K562 (cell line): Measurements from ENCODE around the gene ABCB6. TPM values are rescaled to one million over a fixed set of nuclear protein-coding genes. Genes with fewer than 3 reads are reported as not detected.

Experiments used
- ATAC-seq: fragments of 200-7000 bp; cut with Tn5 transposase; 3 replicates; pipeline ENCODE4 v1.9.1; 2020; ENCODE audit warnings: moderate library complexity
- BruUV-seq: library from RNA; stranded (reverse); fragments of 400-500 nt; replicated peaks from 2 replicates; lab custom pipeline; 2021; lab: Mats Ljungman, UMichigan
- CTCF ChIA-PET: fragments of 300-600 bp; formaldehyde crosslinking; extraction: SDS; loops from one replicate; lab custom pipeline; 2021; ENCODE audit warnings: low intra/inter-chr PET ratio; lab: Yijun Ruan, JAX
- POLR2A ChIA-PET: fragments of 300-600, 350-650 bp; sonication (Branson Sonifier 250); formaldehyde crosslinking; extraction: SDS; loops from one replicate; lab custom pipeline; 2021; ENCODE audit warnings: antibody characterized with exemption, inconsistent platforms; lab: Yijun Ruan, JAX
- DNase-seq, 4 experiments: peaks; one replicate each; pipeline versions ENCODE4 v3.0.0 to v3.0.0-alpha.2; 2011 to 2018; ENCODE audit warnings: low spot score in 3 of 4, mixed read lengths in 3 of 4; ENCODE audit errors: extremely low read depth in 1 of 4
- FAIRE-seq: peaks from 2 replicates; lab custom pipeline; 2011; peaks lifted over from hg19 to GRCh38; lab: Jason Lieb, UNC
- H2AFZ ChIP-seq: 2 replicates; pipeline ENCODE4 v1.6.0; 2011; ENCODE audit warnings: low read depth, low read length, control low read depth, inconsistent platforms
- H3K27ac ChIP-seq: fragments of 200-600 bp; 3 replicates; pipeline ENCODE4 v1.8.0; 2011; ENCODE audit warnings: low read depth, mild to moderate bottlenecking, control low read depth, inconsistent platforms, low read length, moderate library complexity, mixed read lengths; ENCODE audit errors: extremely low read depth
- H3K27me3 ChIP-seq, 2 experiments: fragments of 300-600 bp in 1 of 2; 2 replicates in 1 of 2; 3 replicates in 1 of 2; pipeline versions ENCODE4 v1.6.0 to v1.8.0; 2011; ENCODE audit warnings: inconsistent platforms in 2 of 2, low read length in 2 of 2, mild to moderate bottlenecking in 1 of 2, mixed read lengths in 1 of 2, moderate library complexity in 1 of 2; ENCODE audit not compliant: control insufficient read depth in 2 of 2, insufficient read depth in 2 of 2
- H3K36me3 ChIP-seq: fragments of 300-600 bp; 3 replicates; pipeline ENCODE4 v1.8.0; 2011; ENCODE audit warnings: mild to moderate bottlenecking, low read length, inconsistent platforms; ENCODE audit not compliant: control insufficient read depth, insufficient read depth
- H3K4me1 ChIP-seq, 2 experiments: fragments of 200-600 bp in 1 of 2; replicated peaks in 1 of 2; 2 replicates in 1 of 2; 3 replicates in 1 of 2; pipeline versions ENCODE4 v1.5.1 to v1.8.0; 2011; ENCODE audit warnings: inconsistent platforms in 2 of 2, low read length in 2 of 2, mild to moderate bottlenecking in 1 of 2, mixed read lengths in 1 of 2, moderate library complexity in 1 of 2; ENCODE audit not compliant: control insufficient read depth in 2 of 2, insufficient read depth in 2 of 2
- H3K4me2 ChIP-seq: 2 replicates; pipeline ENCODE4 v1.6.1; 2011; ENCODE audit warnings: low read length, control low read depth, inconsistent platforms, mixed read lengths; ENCODE audit not compliant: insufficient read depth
- H3K4me3 ChIP-seq: fragments of 200-600 bp; sonication (generic), shearing (Covaris generic); 2 replicates; pipeline ENCODE4 v1.5.1; 2016; ENCODE audit warnings: control low read depth, inconsistent platforms
- H3K79me2 ChIP-seq: fragments of 200-600 bp; 3 replicates; pipeline ENCODE4 v1.8.0; 2011; ENCODE audit warnings: low read length, inconsistent platforms; ENCODE audit not compliant: control insufficient read depth, insufficient read depth
- H3K9ac ChIP-seq, 2 experiments: 2 replicates each; pipeline versions ENCODE4 v1.6.0 to v1.6.1; 2011; ENCODE audit warnings: low read depth in 2 of 2, low read length in 2 of 2, control low read depth in 1 of 2, inconsistent platforms in 1 of 2, mild to moderate bottlenecking in 1 of 2, mixed read lengths in 1 of 2; ENCODE audit not compliant: insufficient read depth in 1 of 2
- H3K9me1 ChIP-seq: one replicate; pipeline ENCODE4 v1.6.0; 2011; ENCODE audit warnings: inconsistent platforms, mild to moderate bottlenecking, low read length, moderate library complexity; ENCODE audit not compliant: control insufficient read depth, insufficient read depth
- H3K9me3 ChIP-seq: replicated peaks from 2 replicates; pipeline ENCODE4 v1.5.1; 2011; ENCODE audit warnings: low read depth, low read length, inconsistent platforms; ENCODE audit not compliant: control insufficient read depth, insufficient read depth
- H4K20me1 ChIP-seq: replicated peaks from 2 replicates; pipeline ENCODE4 v1.6.1; 2011; ENCODE audit warnings: low read length, inconsistent platforms, mixed read lengths; ENCODE audit not compliant: control insufficient read depth, insufficient read depth
- HDAC3 ChIP-seq: fragments of 450-650 bp; IDR thresholded peaks from 2 replicates; pipeline ENCODE4 v1.6.1; 2018; ENCODE audit warnings: borderline replicate concordance, mild to moderate bottlenecking, moderate library complexity; ENCODE audit not compliant: partially characterized antibody
- NFIC ChIP-seq: fragments of 450-650 bp; IDR thresholded peaks from 2 replicates; pipeline ENCODE4 v1.6.1; 2017; ENCODE audit warnings: mild to moderate bottlenecking, inconsistent platforms
- RBM15 ChIP-seq: fragments of 200-400 bp; formaldehyde crosslinking; IDR thresholded peaks from 2 replicates; pipeline ENCODE4 v1.6.1; 2018; ENCODE audit warnings: mild to moderate bottlenecking, low read length, moderate library complexity; ENCODE audit not compliant: insufficient read depth
- TOE1 ChIP-seq, 2 experiments: fragments of 450-650 bp in 1 of 2; sonication (generic) in 1 of 2; formaldehyde crosslinking in 1 of 2; IDR thresholded peaks; 2 replicates each; pipeline versions ENCODE4 v1.7.1 to v1.8.0; 2016 to 2022; ENCODE audit warnings: borderline replicate concordance in 2 of 2, mild to moderate bottlenecking in 2 of 2, antibody characterized with exemption in 1 of 2, inconsistent platforms in 1 of 2, low read depth in 1 of 2, missing genetic modification reagents in 1 of 2, moderate library complexity in 1 of 2
- ZNF311 ChIP-seq: fragments of 250-450 bp; sonication (Bioruptor Pico); IDR thresholded peaks from 2 replicates; pipeline ENCODE4 v1.4.0; 2020; ENCODE audit warnings: mild to moderate bottlenecking, moderate library complexity
- in situ Hi-C: fragments of 300-500 bp; cut with MboI; formaldehyde crosslinking; loops from 4 replicates; pipeline ENCODE4 v1.15.0; 2018; ENCODE audit warnings: inconsistent platforms, mixed read lengths
- intact Hi-C: fragments of 100-400 bp; cut with micrococcal nuclease; formaldehyde crosslinking; loops from 2 replicates; pipeline ENCODE4 v1.14.2; 2022
- polyA plus RNA-seq, 8 experiments: library from polyadenylated mRNA; depleted of rRNA in 4 of 8; stranded (reverse) in 5 of 8; unstranded in 3 of 8; fragments of >200 nt; fragmentation: Nextera tagmentation in 2 of 8; fragmentation: Illumina TruSeq in 1 of 8; extraction: Ambion mirVana in 2 of 8; extraction: Trizol in 1 of 8; gene quantifications; 2 replicates each; pipeline versions ENCODE4 v1.2.1 to v1.2.3, GENCODE V29; 2011 to 2014; ENCODE audit warnings: inconsistent platforms in 1 of 8, missing spikeins in 1 of 8
- total RNA-seq, 7 experiments: library from RNA; depleted of rRNA in 6 of 7; stranded (reverse); fragments of >200 nt in 6 of 7; fragmentation: Illumina TruSeq in 2 of 7; extraction: Trizol in 2 of 7; gene quantifications; 2 replicates each; pipeline versions ENCODE4 v1.2.1 to v1.2.3, GENCODE V29; 2011 to 2021; ENCODE audit warnings: low replicate concordance in 1 of 7
- TF ChIP-seq, protein P1 (sequence below): sonication (generic); formaldehyde crosslinking; IDR thresholded peaks from 2 replicates; pipeline ENCODE4 v1.8.0; 2023; ENCODE audit warnings: missing genetic modification reagents, mild to moderate bottlenecking, borderline replicate concordance

ABCB6 gene
- total and polyA plus RNA-seq, 9 of the 15 experiments (the other 6 are each of a cell fraction or from before 2014, with no cell fraction given): 3.7 to 29.8 (median 16.8) TPM

DNA sequence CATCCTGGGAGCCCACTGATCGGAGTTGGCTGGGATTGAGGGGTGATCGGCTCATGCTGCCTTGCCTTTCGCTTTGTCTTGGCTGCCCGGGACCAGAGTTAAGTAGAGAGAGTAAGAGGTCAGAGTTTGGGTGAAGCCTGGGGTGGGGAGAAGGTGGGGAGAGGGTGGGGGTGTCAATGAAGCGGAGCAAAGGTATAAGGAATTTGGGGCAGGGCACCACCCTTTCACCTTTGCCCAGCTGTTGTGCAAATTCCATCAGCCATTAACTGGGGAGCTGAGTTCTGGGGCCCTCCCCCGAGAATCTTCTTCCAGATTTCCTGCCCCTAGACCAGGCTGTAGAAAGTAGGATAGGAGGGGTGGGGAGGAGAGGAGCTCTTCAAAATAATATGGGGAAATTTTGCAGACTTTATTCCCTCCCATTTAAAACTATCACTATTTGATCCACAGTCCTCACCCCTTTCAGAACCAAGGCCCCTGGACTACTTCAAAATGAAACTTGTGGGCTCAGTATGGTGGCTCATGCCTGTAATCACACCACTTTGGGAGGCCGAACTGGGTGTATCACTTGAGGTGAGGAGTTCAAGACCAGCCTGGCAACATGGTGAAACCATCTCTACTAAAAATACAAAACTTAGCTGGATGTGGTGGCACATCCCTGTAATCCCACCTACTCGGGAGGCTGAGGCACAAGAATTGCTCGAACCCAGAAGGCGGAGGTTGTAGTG, 48.7 kb downstream of the ABCB6 start, which contains the start of gene SLC23A3 (continued):
- TF ChIP-seq, protein P1, sequence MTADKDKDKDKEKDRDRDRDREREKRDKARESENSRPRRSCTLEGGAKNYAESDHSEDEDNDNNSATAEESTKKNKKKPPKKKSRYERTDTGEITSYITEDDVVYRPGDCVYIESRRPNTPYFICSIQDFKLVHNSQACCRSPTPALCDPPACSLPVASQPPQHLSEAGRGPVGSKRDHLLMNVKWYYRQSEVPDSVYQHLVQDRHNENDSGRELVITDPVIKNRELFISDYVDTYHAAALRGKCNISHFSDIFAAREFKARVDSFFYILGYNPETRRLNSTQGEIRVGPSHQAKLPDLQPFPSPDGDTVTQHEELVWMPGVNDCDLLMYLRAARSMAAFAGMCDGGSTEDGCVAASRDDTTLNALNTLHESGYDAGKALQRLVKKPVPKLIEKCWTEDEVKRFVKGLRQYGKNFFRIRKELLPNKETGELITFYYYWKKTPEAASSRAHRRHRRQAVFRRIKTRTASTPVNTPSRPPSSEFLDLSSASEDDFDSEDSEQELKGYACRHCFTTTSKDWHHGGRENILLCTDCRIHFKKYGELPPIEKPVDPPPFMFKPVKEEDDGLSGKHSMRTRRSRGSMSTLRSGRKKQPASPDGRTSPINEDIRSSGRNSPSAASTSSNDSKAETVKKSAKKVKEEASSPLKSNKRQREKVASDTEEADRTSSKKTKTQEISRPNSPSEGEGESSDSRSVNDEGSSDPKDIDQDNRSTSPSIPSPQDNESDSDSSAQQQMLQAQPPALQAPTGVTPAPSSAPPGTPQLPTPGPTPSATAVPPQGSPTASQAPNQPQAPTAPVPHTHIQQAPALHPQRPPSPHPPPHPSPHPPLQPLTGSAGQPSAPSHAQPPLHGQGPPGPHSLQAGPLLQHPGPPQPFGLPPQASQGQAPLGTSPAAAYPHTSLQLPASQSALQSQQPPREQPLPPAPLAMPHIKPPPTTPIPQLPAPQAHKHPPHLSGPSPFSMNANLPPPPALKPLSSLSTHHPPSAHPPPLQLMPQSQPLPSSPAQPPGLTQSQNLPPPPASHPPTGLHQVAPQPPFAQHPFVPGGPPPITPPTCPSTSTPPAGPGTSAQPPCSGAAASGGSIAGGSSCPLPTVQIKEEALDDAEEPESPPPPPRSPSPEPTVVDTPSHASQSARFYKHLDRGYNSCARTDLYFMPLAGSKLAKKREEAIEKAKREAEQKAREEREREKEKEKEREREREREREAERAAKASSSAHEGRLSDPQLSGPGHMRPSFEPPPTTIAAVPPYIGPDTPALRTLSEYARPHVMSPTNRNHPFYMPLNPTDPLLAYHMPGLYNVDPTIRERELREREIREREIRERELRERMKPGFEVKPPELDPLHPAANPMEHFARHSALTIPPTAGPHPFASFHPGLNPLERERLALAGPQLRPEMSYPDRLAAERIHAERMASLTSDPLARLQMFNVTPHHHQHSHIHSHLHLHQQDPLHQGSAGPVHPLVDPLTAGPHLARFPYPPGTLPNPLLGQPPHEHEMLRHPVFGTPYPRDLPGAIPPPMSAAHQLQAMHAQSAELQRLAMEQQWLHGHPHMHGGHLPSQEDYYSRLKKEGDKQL: no peak
- TF ChIP-seq ZNF311: no peak

DNA sequence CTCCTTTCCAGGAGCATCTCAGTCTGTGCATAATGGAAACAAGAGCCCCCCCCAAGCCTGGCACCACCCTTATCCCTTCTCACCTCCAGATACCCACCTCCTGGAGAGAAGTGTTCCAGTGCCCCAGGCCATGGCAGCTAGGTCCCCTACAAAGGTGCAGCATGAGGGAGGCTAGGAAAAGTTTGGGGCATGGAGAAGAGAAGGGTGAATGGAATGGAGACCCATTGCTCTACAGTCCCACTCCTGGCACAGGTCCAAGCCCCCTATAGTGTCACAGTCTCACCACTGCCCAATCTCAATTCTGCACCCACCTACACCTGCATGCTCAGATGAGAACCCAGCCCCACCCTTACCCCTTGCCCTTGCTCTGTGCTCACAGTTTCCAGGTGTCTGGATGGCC, 49.8 kb downstream of the ABCB6 start:
- ChIA-PET POLR2A (no interaction called here), CTCF (no interaction called here)
- peaks cover 4 to 6% of the 10 kb centered on the region in 2 experiments; a peak in 3 of 5 replicates for H3K4me1 ChIP-seq
- BruUV-seq: no TSS peak
- H4K20me1 ChIP-seq: no peaks in the 10 kb centered on the region
- no peak overlapping the region for H3K4me3 ChIP-seq
- intact Hi-C loops: no loop called here
- TF ChIP-seq HDAC3 (no peak), TOE1 (IDR thresholded peaks at IDR 0.05; ENCODE audit: borderline replicate concordance) (no peak), TOE1 (CRISPR knock-in tag; IDR thresholded peaks at IDR 0.05; ENCODE audit: borderline replicate concordance, low read depth) (no peak), RBM15 (no peak), NFIC (peak; percentile 67)
- no peaks in the 10 kb centered on the region for H3K9me3 ChIP-seq
- no peaks in the 10 kb centered on the region for H3K27me3 ChIP-seq
- H3K9me1 ChIP-seq: no peaks in the 10 kb centered on the region
- no peak overlapping the region for H3K27ac ChIP-seq
- FAIRE-seq (no peak), ATAC-seq (no peak), DNase-seq (no peak)
- no peak overlapping the region; a peak in 1 of 4 replicates for H3K9ac ChIP-seq
- H2AFZ ChIP-seq: no peak overlapping the region
- peaks cover 17% of the 10 kb centered on the region; the same call in 2 of the 3 replicates for H3K36me3 ChIP-seq
- H3K4me2 ChIP-seq: no peak overlapping the region
- in situ Hi-C loops: no loop called here
- H3K79me2 ChIP-seq: no peaks in the 10 kb centered on the region
